GF-D8 (cell line): Measurements from ENCODE around the gene CARS1.
A peak's percentile ranks its signal among the peaks of the same experiment; 100 is the strongest.

Experiments used
- DNase-seq: peaks from one replicate; lab custom pipeline; 2025; lab: John Stamatoyannopoulos, UW

Gene CARS1

DNA sequence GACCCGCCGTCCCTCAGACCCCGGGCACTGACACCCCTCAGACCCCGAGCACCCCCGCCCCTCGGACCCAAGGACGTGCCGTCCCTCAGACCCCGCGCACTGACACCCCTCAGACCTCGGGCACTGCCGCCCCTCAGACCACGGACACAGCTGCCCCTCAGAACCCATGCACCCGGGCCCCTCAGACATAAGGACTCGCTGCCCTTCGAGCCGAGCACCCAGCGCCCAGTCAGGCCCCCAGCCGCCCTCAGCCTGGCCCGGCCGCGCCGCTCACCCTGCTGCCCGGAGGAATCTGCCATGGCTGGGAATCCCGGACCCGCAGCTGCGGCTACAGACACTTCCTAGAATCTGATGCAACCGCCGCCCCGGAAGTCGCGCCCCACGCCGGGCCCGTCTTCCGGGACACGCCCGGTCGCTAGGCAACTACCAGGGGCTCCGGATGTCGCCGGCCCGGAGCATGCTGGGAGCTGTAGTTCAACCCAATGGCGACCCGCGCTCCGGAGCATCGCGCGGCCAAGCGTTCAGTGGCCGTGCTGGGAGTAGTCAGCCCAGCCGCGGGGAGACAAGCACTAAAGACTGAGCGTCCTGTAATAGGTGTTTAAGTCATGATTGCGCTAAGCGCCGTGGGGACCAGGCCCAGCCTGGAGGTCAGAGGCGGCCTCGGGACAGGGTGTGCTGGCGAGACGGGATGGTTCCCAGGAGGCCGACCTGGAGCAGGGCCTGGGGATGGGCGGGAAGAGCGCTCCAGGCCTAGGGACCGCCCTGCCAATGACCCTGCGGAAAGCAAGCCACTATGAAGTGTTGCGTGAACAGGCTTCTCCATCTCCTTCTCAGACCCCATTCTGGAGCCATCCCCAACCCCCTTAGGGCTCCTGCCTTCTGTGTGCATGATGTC lies at the start of gene CARS1:
CARS1 (minus strand) TSS at position 355 of the 895 bp plus-strand sequence; CDS start at position 299, 56 bp downstream.
- DNase-seq = peak; percentile 65

DNA sequence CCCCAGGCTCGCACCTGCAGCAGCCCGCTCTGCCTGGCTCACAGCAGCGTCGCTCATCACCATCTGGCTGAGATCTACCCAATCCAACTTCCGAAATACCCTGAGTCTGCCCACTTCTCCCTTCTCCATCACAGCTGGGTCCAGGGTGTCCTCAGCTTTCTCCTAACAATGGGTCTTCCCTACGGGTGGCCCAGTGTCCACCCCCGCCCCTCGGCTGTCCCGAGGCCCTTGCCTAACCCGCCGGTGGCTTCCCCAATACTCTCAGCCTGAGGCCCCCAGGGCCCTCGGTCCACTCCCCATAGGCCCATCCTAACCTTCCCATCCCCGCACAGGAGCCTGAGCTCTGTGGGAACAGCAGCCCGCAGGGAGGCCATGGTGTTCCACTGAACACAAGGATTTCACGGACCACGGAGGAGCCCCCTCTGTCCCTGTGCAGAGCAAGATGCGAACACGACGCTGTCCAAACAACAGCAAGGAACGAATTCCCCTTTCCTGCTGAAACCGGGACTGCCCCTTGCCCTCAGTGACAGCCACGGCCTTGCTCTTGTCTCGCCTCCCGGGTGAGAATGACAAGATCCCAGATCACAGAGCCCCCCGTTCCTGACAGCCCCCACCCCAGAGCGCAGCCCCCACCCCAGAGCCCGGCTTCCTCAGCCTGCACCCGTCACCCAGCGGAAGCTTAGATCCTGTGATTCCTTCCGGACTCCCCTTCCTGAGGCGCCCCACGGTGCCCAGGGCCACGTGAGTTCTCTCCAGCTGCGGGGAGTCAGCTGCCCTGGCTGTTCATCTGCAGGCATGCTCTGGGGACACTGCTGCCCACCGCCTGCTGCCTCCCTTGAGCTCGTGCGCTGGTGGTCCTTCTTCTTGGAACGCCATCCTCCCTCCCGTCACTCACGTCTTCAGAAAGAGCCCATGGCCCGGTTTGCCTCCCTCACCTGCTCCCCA lies 48.8 kb upstream of the CARS1 start:
- DNase-seq = no peak

DNA sequence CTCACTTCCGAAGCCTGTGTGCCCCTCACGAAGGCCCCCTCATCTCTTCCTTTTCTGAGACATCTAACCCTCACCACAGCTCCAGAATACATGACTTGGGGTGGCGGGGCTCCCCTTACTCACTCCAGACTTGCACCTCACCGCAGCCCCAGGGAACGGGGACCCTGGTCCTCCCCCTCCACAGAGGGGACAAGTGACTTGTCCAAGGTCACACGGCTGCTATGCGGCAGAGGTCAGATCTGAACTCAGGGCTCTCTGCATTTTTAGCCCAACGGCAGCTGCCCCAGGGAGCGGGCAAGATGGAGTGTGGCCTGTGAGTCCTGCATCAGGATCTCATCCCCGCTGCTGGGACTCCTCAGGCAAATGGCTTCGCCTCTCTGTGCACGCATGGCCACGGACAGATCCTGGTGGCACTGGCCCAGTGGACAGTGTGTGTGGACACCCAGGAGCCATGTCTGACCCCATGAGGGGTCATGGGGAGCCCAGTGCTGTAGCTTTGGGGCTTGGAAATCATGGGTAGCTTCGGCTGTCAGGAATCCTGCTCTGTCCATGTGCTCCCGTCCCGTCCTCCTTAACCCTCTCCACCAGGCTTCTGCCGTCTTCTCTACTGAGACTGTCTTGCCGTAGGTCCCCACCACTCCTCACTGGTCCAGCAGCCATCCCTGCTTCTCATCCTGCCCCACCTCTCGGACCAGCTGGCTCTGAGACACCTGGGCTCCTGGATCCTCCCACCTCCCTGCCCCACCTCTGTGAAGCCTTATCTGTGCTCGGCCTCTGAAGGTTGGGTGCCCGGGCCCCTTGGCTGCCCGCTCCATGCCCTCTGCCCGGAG lies 48.0 kb upstream of the CARS1 start:
- no peak for DNase-seq

DNA sequence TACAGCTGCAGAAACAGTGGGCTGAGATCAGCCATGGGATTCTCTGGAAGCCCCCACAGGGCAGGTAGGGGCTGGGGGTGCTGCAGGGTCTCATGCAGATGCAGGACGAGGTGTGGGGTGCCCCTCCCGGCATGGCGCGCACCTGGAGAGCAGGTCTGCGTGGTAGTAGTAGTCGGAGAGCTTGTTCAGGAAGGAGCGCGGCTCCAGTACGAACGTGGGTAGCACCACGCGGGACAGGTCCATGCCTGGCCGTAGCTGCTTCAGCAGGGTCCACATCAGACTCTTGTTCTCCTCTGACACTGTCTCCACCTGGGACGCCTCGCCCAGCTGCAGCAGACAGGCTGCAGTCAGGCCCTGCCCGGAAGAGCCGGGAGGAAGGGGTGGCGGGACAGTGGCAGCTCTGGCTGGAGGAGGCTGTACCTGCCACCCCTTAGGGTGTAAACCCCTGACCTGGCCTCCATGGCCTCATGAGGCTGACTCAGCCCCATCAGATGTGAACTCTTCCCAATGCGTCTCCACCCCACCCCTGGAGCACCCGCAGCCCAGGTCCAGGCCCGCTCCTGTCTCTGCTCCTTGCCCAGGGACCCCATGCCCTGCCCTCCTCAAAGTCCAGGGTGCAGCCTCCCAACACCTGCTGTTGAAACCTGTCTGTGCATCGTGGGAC lies 47.0 kb upstream of the CARS1 start:
- no peak for DNase-seq

DNA sequence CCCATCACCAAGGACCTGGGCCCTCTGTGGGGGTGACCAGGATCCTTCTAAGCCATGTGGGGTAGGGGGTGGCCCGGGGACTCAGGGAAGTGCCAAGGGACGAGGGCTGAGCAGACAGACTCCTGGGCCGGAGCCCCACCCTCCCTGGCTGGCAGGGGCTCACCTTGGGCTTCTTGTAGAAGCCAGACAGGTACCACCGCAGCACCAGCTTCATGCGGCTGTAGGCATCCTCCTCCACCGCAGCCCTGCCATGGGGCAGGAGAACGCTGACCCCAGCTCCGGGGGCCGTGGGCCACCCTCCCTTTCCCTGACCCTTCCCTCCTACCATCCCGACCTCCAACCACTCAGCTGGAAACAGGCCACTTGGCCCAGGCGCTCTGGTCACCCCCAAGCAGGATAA lies 45.9 kb upstream of the CARS1 start:
- no peak for DNase-seq

DNA sequence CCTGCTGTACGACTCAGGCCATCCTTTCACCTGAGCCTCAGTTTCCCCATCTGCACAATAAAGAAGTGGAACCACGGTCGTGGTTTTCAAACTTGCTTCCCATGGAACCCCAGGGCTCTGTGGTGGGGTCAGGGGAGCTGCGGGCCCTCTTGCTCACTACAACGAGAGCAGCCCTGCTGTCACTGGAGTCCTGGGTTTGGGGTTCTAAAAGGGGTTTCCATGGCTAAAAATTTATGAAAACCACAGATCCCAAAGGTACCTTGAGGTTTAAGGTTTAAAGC lies 45.4 kb upstream of the CARS1 start:
- DNase-seq = no peak

DNA sequence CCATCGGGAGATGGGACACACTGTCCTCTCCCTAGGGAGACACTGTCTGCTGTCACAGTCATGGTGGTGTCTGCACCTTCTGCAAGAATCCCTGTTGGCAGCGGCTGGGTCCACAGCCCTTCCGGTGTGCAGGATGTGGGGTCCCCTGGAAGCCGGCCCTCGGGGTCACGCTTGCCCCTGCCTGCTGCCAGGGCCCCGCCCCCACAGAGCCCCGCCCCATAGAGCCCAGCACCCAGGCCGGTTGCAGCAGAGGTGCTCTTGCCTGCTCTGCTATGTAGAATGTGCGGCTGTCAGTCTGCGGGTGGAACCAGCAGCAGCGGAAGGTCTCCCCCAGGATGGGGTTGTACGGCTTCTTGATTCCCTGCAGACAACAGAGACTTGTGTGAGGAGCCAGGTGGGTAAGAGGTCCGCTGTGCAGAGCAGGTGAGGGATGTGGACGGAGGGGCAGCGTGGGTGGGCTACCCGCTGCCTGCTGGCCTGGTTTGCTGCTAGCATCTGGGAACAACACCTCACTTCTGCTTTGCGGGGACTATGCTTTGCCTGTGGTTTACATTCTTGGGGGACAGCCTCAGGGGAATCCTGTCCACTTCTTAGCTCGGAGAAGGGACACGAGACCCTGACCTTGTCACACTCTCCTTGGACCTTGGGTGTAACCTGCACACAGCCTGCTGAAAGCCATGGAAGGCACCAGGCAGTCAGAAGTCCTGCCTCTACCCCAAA lies 44.9 kb upstream of the CARS1 start:
- no peak for DNase-seq

DNA sequence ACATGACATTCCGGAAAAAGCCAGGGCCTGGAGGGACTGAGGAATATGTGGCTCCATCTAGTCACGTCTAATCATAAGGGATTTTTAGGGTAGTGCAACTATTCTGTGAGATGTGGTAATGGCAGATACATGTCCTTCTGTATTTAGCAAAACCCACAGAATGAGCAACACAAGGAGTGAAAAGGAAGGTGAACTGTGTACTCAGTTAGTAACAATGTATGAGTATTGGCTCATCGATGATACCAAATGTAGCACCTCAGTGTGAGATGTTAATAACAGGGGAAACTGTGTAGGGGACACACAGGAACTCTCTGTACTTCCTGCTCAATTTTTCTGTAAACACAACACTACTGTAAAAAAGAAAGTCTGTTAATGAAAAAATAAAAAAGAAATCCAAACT lies 42.0 kb upstream of the CARS1 start:
- DNase-seq = no peak

DNA sequence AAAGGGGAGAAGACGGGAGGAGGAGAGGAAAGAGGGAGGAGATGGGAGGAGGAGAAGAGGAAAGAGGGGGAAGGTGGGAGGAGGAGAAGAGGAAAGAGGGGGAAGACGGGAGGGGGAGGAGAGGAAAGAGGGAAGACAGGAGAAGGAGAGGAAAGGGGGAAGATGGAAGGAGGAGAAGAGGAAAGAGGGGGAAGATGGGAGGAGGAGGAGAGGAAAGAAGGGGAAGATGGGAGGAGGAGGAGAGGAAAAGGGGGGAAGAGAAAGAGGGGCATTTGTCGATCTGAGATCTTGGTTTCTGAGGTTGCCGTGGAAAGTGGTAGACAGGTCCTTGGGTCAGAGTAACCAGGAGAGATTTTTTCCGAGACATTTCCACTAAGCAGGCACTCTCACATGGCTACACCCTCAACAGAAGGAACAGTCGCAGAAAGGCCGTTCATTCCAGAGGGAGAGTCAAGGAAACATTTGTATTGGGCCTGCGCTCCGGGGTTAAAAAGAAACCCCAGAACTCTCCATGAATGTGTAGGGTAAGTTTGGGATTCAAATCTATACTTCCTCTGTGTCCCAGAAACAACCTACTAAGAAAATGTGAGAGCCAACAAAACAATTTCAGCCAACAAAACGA lies 39.8 kb upstream of the CARS1 start:
- DNase-seq = no peak

DNA sequence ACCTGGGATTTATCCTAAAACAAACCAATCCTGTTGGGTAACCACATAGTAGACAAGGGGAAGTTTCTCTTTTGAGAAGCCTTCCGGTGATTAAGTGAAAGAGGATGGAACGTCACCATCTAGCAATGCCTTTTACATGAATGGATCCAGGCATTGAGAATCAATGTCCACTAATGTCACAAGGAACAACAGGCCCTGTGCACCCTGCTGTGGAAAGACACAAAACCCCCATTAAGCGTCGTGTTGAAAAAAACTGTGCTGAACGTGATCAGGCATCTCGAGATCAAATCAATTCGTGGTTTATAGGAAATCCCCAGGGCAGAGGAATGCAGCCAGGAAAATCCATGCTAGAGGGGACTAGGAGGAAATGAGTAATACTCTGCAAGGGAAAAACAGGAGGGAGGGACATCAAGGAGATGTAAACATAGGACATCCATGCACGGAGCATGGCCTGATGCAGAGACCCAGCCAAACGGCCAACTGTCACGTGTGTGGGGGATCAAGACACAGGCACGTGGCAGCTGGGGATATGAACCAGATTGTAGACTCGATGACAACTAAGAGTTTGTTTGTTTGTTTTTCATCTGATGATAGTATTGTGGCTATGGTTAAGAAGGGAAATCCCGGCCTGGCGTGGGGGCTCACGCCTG lies 38.6 kb upstream of the CARS1 start:
- DNase-seq = no peak

DNA sequence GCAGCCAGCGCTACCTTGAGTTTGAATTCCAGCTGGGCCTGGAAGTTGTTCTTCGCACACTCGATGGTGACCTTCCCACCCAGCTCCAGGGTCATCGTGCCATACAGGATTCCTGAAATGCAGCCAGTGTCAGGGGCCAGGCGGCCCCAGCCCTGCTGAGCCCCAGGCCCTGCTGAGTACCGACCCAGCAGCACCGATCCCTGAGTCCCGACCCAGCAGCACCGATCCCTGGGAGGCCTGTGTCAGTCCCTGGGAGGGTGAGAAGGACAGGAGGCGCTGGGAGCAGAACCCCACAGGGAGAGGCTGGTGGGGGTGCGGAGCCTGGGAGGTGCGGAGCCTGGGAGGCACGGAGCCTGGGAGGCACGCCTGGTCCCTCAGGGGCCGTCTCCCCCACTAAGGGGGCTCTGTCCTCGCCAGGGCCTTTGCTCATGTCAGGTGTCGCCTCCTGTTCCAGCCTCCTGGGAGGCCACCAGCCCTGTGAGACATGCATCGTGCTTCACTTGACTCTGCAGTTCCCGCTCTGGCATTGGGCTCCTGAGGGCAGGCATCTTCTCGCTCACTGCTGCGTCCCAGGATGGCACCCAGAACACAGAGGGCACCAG lies 37.1 kb upstream of the CARS1 start:
- no peak for DNase-seq

DNA sequence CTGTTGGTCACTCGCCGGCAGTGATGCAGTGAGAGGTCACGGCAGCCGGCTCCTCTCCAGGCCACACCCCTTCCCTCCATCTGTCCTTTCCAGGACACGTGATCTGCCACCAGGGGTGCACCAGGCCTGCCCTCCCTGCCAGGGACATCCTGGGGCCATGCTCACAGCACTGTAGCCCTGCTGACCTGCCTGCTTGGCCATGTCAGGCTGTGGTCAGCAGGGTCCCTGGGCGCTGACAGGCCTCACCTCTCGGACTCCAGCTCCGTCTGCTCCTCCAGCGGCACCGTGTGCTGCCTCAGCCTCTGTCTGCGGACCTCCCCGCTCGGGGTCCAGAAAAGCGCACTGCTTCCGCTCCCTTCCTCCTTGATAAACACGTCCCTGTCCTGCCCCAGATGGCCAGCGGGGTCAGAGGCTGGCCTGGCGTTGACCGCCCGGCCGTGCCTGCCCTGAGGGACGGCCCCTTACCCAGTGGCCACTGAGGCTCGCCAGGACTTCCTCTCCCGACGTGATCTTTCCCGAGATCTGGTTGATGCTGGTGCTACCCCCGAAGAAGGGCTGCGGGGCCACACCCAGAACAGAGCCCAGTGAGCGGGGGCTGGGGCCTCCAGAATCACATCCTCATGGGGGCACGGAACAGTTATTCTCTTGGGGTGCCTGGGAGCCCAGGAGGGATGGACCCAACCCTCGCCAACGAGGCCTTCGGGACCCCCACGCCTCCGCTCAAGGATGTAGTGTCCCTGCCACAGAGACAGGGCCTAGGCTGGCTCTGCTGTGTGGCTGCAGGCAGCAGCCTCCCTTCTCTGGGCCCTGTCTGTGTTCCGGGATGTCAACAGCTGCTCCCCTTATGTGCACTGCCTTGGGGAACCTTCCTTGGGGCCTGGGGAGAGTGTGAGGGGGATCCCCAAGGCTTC lies 36.3 kb upstream of the CARS1 start:
- no peak for DNase-seq

DNA sequence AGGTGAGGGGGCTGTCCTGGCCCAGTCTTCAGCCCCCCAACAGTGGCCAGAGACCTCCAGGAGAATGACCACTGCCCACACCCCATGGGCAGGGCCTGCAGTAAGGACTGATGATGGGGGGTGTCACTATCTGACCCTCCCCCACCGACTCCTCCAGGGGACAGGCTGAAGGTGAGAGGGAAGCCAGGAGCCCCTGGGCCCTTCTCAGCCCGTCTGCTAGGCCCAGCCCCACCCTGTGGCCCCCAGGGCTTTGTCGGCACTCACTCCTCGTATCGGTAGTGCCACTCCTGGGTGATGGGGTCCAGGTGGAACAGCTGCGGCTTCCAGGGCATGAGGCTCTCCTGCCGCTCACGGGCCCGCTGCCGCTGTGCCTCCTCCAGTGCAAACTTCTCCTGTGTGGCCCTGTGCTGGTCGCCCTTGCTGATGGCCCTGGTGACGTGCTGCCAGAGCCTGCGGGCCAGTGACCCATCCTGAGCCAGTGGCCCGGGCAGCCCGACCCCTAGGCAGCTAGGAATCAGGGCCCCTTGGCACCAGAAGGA lies 35.4 kb upstream of the CARS1 start:
- DNase-seq = no peak

DNA sequence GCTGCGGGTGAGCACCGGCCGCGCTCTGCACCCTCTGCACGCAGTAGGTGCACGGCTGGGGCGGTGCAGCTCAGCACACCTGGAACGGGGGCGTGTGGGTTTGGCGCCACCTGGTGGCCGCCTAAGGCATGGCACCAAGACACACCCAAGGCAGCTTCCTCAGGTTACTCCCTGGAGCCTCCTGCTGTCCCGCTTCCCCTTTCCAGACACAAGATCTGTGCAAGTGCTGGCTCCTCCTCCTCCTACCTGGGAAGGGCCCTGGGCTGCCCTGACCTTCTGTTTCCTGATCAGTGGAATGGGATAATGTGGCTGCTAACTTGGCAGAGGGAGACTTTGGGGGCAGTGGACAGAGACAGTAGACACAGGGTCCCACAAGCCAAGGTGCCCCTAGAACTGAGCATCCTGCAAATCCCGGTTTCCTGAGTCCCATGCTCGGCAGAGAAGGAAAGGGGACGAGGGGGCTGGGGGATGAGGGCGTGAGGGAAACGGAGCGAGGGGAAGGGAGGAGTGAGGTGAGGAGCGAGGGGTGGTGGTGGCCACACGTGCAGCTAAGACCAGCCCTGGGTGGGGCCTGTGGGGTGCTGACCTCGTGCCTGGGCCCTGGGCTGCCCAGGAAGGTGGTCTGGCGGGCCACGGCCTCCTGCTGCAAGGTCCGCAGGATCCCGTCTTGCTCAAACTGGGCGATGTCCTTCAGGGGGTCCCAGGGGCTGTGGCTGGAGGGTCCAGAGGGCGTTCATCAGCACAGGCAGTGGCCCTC lies 34.8 kb upstream of the CARS1 start:
- DNase-seq = no peak

DNA sequence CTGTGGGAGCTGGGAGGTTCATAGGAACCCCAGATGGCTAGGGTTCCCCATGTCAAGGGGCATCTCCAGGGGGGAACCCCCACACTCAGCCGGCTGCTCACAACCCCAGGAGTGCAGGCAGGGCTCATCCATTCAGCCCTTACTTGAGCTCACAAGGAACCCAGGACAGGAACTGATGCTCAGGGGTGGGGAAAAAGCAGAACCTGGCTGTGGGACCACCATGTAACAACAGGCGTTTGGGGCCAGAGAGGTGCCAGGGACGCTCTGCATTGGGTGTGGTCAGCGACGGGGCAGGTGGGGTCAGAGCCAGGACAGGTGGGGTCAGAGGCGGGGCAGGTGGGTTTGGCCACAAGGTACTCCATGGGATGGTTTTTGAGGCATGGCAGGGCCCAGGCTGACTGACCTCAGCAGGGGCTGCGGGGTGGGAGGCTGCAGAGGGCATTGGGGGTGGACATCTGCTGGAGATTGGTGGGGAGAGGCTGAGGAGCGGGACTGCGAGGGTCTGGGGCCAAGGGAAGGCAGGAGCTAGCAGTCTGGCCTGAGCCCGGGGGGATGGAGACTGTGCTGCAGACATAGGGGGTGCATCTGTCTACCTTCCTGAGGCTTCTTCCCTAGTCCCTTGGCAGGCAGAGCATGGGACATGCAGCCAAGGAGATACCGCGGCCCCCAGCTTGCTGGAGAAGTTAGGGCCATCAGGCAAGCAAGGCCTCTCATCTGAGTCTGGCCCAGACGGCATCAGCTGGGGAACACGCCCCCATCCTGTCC lies 34.0 kb upstream of the CARS1 start:
- no peak for DNase-seq

DNA sequence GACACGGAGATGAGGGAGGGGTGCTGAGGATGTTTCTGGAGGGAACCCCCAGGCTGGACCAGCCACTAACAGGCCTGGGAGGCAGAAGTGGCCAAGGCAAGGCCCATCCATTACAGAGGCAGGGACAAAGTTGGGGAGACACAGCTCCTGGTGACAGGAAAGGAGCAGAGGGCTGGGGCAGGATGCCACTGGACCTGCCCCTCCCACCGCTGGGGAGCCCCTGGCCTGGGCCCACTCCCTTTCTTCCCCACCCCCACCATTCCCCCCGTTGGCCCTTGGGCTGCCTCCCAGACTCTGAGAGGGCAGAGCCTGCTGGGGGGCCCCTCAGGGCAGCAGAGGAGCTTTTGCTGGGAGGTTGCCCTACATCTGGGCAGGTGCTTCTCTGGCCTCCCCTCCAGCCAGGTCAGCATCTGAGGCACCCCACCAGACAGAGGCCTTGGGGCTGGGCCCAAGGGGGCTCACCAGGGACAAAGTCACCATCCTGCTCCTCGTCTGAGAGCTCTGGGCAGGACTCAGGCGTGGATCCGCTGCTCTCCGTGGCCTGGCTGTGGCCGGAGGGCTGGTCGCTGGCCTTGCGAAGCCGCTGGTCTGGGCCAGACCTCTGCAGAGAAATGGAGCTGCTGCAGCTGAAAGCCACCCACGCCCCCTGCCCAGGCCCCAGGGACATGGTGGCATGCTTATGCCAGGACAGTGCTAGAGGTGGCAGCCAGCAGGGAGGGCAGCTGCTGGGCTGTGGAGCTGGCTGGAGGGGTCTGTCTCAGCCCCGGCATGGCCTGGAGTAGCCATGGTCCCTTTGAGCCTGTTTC lies 33.1 kb upstream of the CARS1 start:
- DNase-seq = no peak
